Measurements from ENCODE around the gene KCND3.

KCND3 gene

DNA sequence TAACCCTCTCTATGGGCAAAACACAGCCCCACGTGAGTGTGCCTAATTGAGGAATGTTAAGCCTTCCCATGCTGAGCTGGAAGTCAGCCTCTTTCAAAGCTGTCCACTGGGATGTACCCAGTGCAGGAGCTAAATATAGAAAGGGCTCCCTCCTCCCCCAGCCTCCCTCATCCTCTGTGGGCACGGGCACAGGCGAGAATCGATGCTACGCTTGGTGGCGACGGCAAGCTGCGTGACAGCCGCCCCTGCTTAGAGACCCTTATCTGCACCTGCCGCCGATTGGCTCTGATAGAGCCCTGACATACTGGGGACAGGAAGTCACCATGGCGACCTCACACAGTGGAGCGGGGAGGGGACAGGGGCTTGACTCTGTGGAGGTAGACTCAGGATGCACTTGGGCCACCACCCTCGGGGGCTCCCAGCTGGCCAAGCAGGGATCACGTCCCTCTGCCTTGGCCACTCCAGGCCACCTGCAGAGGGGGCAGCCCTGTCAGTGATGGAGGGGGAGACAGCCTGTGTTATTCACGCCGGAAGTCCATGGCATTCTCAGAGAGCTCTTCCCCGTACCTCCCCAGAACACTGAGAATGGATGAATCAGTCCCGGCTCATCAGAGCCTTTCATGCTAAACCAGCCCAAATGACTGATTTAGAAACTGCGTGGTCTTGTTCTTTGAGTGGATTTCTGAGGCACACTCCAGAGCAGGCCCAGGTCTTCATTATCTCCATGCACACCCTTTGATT is 84.8 kb downstream of the KCND3 start:
- TF ChIP-seq GATA2 (IDR thresholded peaks at IDR 0.05; ENCODE audit: low read depth, low read length): peak; percentile 72
- no peak for TF ChIP-seq GATA3 (IDR thresholded peaks at IDR 0.05; ENCODE audit: low read depth, low read length)

- TF ChIP-seq GATA2 (IDR thresholded peaks at IDR 0.05; ENCODE audit: low read depth, low read length): no peak
- no peak for TF ChIP-seq GATA3 (IDR thresholded peaks at IDR 0.05; ENCODE audit: low read depth, low read length)
These were observed 85.5 kb downstream of the KCND3 start for GRCh38 chr1:111903871-111904449.

GRCh38 chr1:111903148-111903870 is 86.2 kb downstream of the KCND3 start:
- no peak for TF ChIP-seq GATA3 (IDR thresholded peaks at IDR 0.05; ENCODE audit: low read depth, low read length)
- no peak for TF ChIP-seq GATA2 (IDR thresholded peaks at IDR 0.05; ENCODE audit: low read depth, low read length)

DNA sequence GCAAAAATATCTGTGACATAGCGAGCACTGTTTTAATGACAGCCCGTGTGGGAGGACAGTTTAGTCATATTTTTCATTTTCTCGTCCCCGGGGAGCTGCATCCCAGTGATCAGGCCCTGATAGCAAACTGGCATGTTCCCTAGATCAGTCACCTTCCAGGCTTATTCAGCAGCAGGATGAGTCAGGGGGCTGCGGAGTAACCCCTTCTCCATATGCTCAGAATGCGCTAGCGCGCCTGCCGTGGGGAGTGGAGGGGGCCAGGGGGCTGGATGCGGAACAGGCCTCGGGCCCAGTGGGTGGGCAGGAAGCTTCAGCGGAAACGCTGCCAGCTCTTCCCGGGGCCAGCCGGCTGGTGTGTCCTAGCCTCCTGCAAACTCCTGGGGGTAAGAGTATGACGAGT is 94.0 kb downstream of the KCND3 start:
- TF ChIP-seq GATA3 (IDR thresholded peaks at IDR 0.05; ENCODE audit: low read depth, low read length) (no peak), GATA2 (IDR thresholded peaks at IDR 0.05; ENCODE audit: low read depth, low read length) (peak; percentile 52; the same call in 1 of the 2 replicates)

- no peak for TF ChIP-seq GATA3 (IDR thresholded peaks at IDR 0.05; ENCODE audit: low read depth, low read length)
- no peak for TF ChIP-seq GATA2 (IDR thresholded peaks at IDR 0.05; ENCODE audit: low read depth, low read length)
These were observed 94.5 kb downstream of the KCND3 start for GRCh38 chr1:111895017-111895416.

DNA sequence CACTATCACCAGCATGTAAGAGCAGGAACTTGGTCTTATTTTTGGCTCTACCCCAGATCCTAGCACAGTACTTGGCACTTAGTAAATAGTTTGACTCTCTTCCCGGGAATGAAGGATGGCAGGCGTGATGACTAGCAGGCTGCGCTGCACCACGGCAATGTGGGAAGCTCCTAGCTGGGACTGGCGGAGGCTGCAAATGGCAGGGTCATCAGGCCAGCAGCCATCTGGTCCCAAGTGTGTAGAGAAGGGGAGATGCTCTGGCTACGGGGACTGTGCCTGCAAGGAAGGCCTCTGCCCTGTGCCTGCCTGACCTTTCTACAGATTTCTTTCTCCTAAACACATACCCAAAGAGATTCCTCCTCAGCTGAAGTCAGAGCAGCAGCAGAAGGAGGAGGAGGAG is 95.0 kb downstream of the KCND3 start:
- no peak for TF ChIP-seq GATA2 (IDR thresholded peaks at IDR 0.05; ENCODE audit: low read depth, low read length)
- TF ChIP-seq GATA3 (IDR thresholded peaks at IDR 0.05; ENCODE audit: low read depth, low read length): no peak

DNA sequence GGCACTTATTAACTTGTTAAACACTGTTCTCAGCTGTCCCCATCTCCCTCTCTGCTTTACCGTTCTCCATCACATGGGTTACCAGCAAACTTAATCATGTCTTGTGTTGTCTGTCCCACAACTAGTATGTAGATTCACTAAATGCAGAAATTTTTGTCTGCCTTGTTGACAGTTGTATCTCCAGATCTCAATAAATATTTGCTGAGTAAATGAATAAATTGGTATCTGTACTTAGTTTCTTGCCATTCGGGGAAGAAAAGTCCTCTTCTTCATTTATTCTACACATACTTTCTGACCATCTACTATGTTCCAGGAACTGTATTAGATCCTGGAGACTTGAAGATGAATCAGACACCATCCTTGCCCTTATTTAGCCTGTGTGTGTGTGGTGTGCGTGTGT is 97.9 kb downstream of the KCND3 start:
- TF ChIP-seq GATA3 (IDR thresholded peaks at IDR 0.05; ENCODE audit: low read depth, low read length): no peak
- no peak for TF ChIP-seq GATA2 (IDR thresholded peaks at IDR 0.05; ENCODE audit: low read depth, low read length)

DNA sequence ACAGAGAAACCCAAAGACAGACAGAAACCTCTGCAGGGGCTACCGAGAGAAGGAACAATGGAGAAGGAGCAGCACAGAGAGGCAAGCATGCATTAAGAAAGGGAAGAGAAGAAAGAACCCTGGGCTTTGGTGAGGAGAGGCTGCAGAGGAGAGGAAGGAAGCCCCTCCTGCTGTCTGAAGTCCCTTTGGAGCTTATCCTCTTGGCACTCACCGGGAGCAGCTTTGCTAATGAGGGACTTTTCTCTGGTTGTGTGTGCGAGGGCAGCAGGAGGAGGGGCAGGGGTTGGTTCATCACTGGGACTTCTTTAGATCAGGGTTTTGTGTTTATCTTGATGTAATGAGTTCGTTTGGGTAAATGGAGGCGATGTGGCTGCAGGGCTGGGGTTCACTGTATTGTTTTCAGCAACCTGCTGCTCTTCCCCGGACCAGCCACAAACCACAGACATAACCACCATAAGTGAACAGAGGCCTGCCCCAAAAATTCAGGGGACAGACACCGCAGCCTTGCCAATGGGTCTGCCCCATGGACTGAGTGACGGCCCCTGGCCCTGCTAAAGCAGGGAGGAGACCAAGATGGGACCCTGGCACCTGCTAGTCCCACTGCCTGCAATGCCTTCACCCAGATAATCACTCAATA is 100.6 kb downstream of the KCND3 start:
- TF ChIP-seq GATA2 (IDR thresholded peaks at IDR 0.05; ENCODE audit: low read depth, low read length): no peak
- no peak for TF ChIP-seq GATA3 (IDR thresholded peaks at IDR 0.05; ENCODE audit: low read depth, low read length)

DNA sequence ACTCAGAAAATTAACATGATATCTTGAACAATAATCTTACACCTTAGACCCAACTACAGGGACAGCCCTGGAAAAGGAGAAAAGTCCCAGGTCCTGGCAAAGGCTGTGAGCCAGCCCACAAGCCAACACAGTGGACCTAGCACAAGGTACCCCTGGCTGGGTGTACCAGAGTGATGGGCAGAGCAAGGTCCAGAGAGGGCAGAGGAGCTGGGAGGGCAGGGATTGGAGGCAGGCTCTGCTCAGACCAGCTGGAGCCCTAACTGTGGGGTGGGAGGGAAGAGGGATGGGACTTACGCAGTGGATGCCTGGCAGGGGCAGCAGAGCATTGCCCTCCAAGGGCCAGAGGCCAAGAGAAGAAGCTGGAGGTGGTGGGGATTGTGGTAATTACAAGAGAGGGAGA is 101.6 kb downstream of the KCND3 start:
- no peak for TF ChIP-seq GATA3 (IDR thresholded peaks at IDR 0.05; ENCODE audit: low read depth, low read length)

DNA sequence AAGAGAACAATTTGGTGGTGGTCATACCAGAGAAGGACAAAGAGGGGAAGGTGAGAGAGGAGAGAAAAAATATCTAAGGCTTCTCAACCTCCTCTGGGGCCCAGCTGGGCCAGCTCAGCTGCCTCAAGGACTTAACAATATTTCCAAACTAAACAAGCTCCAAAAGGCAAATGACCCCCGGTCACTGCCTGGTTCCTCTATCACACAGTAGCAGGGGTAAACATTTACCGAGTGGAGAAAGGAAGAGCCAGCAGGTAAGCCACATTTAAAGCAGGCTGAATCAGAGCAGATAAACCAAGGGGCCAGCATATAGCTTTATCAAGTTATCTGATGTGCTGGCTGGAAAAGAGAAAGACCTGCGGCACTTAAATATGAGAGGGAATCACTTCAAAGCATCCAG is 102.1 kb downstream of the KCND3 start:
- no peak for TF ChIP-seq GATA2 (IDR thresholded peaks at IDR 0.05; ENCODE audit: low read depth, low read length)
- no peak for TF ChIP-seq GATA3 (IDR thresholded peaks at IDR 0.05; ENCODE audit: low read depth, low read length)

- TF ChIP-seq GATA3 (IDR thresholded peaks at IDR 0.05; ENCODE audit: low read depth, low read length) (no peak), GATA2 (IDR thresholded peaks at IDR 0.05; ENCODE audit: low read depth, low read length) (no peak)
These were observed 102.7 kb downstream of the KCND3 start for GRCh38 chr1:111886741-111887140.

- no peak for TF ChIP-seq GATA3 (IDR thresholded peaks at IDR 0.05; ENCODE audit: low read depth, low read length)
- no peak for TF ChIP-seq GATA2 (IDR thresholded peaks at IDR 0.05; ENCODE audit: low read depth, low read length)
These were observed 104.6 kb downstream of the KCND3 start for GRCh38 chr1:111884772-111885443.

- no peak for TF ChIP-seq GATA3 (IDR thresholded peaks at IDR 0.05; ENCODE audit: low read depth, low read length)
- TF ChIP-seq GATA2 (IDR thresholded peaks at IDR 0.05; ENCODE audit: low read depth, low read length): no peak
These were observed 106.4 kb downstream of the KCND3 start for GRCh38 chr1:111882986-111883560.

DNA sequence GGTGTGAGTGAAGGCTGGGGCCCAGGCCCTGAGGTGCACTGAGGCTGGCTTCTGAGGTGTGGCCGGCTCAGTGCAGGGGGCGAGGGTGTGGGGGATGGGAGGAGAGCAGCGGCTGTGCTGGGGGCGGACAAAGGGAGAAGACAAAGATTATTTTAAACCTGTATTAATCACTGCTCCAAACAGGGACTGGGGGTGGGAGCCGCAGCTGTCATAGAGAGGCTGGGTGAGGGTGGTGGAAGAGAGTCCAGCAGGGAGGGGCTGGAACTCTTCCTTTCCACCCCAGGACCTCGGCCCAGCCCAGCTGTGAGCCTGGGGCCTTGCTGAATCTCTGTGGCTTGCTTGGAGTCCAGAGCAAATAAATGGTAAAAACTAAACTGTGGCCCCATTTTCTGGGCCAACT is 106.9 kb downstream of the KCND3 start:
- TF ChIP-seq GATA3 (IDR thresholded peaks at IDR 0.05; ENCODE audit: low read depth, low read length) (no peak), GATA2 (IDR thresholded peaks at IDR 0.05; ENCODE audit: low read depth, low read length) (no peak)
